Measurements from ENCODE around the gene NDRG2.

Gene NDRG2

GRCh38 chr14:21068521-21069387 is 43.9 kb upstream of the NDRG2 start (continued):
- no peak for TF ChIP-seq GLI4 (tag by site-specific recombination; IDR thresholded peaks at IDR 0.05)
- TF ChIP-seq TSHZ1 (tag by site-specific recombination; IDR thresholded peaks at IDR 0.05; ENCODE audit: borderline replicate concordance): no peak
- no peak for TF ChIP-seq ZNF175 (tag by site-specific recombination; IDR thresholded peaks at IDR 0.05)
- no peak for TF ChIP-seq ZNF391 (tag by site-specific recombination; IDR thresholded peaks at IDR 0.05; ENCODE audit: borderline replicate concordance, low read depth)
- TF ChIP-seq ZNF549 (tag by site-specific recombination; IDR thresholded peaks at IDR 0.05): no peak
- TF ChIP-seq IKZF3 (tag by site-specific recombination; IDR thresholded peaks at IDR 0.05): no peak
- TF ChIP-seq ZNF747 (tag by site-specific recombination; IDR thresholded peaks at IDR 0.05): no peak
- no peak for TF ChIP-seq ZNF488 (tag by site-specific recombination; IDR thresholded peaks at IDR 0.05)
- TF ChIP-seq CTCF (tag by site-specific recombination; IDR thresholded peaks at IDR 0.05): 0 out of 2 replicates have a peak, but pooled peaks have one; percentile 13
- peak; percentile 34; the same call in 1 of the 2 replicates for TF ChIP-seq GLIS1 (tag by site-specific recombination; IDR thresholded peaks at IDR 0.05)
- peak; percentile 59 for TF ChIP-seq ZNF654 (tag by site-specific recombination; IDR thresholded peaks at IDR 0.05; ENCODE audit: low read depth)
- no peak for TF ChIP-seq SP2 (tag by site-specific recombination; IDR thresholded peaks at IDR 0.05)

- TF ChIP-seq ZNF664 (tag by site-specific recombination; IDR thresholded peaks at IDR 0.05) (no peak), ZNF623 (tag by site-specific recombination; IDR thresholded peaks at IDR 0.05) (no peak), ZNF654 (tag by site-specific recombination; IDR thresholded peaks at IDR 0.05; ENCODE audit: low read depth) (peak; percentile 41), ZNF423 (tag by site-specific recombination; IDR thresholded peaks at IDR 0.05) (no peak), SCRT2 (tag by site-specific recombination; IDR thresholded peaks at IDR 0.05) (0 out of 2 replicates have a peak, but pooled peaks have one; percentile 11), ZNF560 (tag by site-specific recombination; IDR thresholded peaks at IDR 0.05; ENCODE audit: borderline replicate concordance) (no peak)
- no peak overlapping the region for H3K27ac ChIP-seq (ENCODE audit: extremely low read depth, low read depth, low read length)
- H3K4me1 ChIP-seq (ENCODE audit: control insufficient read depth, insufficient read depth, low read length): peaks cover 13% of the 10 kb centered on the region
- no peaks in the 10 kb centered on the region for H3K36me3 ChIP-seq (ENCODE audit: control insufficient read depth in 2 of 2, insufficient read depth in 1 of 2, low read length in 2 of 2)
- no peaks in the 10 kb centered on the region for H3K9me3 ChIP-seq (ENCODE audit: control insufficient read depth, insufficient read depth, low read depth, low read length)
- ChIA-PET CTCF (interaction anchor here (0.6 to 5.0 kb wide), 14 partner anchors 10 to 193 kb away, joined by 3 to 131 read pairs (median 4); partner anchors contain the start of gene TMEM253), POLR2A (no interaction called here)
- no peak overlapping the region for H3K4me3 ChIP-seq (ENCODE audit: low read depth, low read length)
Observed at GRCh38 chr14:21066882-21067502, 42.1 kb upstream of the NDRG2 start.
